Esophagus squamous epithelium (tissue), 4 donors: Measurements from ENCODE around the gene KRTAP4-9.

ENCODE experiments used
- POLR2A ChIP-seq, 4 donors: fragments of 450-650 bp; IDR thresholded peaks; one replicate each; pipeline ENCODE4 v1.6.1; 2017; ENCODE audit warnings: antibody characterized with exemption in 4 of 4, mild to moderate bottlenecking in 4 of 4, moderate library complexity in 3 of 4
- TF ChIP-seq, protein P1 (sequence below), 6 experiments: fragments of 450-650 bp in 4 of 6; fragments of 200-600 bp in 2 of 6; sonication (generic) in 2 of 6; IDR thresholded peaks; one replicate each; pipeline ENCODE4 v1.5.1; 2016 to 2019; ENCODE audit warnings: antibody characterized with exemption in 6 of 6, mild to moderate bottlenecking in 4 of 6, moderate library complexity in 4 of 6

DNA sequence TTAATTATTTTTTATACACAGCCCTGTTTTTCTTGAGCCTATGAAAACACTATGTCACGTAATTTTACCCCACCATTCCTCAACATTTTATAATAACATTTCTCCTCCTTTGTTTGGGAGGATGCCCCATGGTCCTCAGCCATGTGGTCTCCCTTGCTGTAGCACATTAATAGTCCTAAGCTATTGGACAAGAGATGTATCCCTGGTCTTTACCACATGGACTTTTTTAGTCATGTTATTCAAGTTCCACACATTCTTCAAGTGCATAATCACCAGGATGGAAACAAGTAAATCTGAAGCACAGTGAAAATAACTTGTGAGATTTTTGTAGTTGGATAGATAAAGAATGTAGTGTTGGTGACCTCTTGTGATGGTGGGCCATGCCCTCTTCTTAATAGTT is 43.2 kb upstream of the KRTAP4-9 start:
- TF ChIP-seq, protein P1, sequence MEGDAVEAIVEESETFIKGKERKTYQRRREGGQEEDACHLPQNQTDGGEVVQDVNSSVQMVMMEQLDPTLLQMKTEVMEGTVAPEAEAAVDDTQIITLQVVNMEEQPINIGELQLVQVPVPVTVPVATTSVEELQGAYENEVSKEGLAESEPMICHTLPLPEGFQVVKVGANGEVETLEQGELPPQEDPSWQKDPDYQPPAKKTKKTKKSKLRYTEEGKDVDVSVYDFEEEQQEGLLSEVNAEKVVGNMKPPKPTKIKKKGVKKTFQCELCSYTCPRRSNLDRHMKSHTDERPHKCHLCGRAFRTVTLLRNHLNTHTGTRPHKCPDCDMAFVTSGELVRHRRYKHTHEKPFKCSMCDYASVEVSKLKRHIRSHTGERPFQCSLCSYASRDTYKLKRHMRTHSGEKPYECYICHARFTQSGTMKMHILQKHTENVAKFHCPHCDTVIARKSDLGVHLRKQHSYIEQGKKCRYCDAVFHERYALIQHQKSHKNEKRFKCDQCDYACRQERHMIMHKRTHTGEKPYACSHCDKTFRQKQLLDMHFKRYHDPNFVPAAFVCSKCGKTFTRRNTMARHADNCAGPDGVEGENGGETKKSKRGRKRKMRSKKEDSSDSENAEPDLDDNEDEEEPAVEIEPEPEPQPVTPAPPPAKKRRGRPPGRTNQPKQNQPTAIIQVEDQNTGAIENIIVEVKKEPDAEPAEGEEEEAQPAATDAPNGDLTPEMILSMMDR (IDR thresholded peaks at IDR 0.05), result no peak
- TF ChIP-seq POLR2A (IDR thresholded peaks at IDR 0.05), result no peak
